IPS-15b (cell line): Measurements from ENCODE around the gene KLHDC9.
"Not testable (repeated sequence)": the region's sequence is repeated elsewhere in the genome, so short reads cannot be mapped to it uniquely, and the experiment has no call there.

Source experiments
- H3K27me3 ChIP-seq: one replicate; pipeline ENCODE4 v1.6.1; 2013; ENCODE audit warnings: low read length; ENCODE audit not compliant: control insufficient read depth, insufficient read depth
- H3K36me3 ChIP-seq: one replicate; pipeline ENCODE4 v1.6.1; 2013; ENCODE audit warnings: low read length; ENCODE audit not compliant: control insufficient read depth, insufficient read depth
- H3K4me1 ChIP-seq: one replicate; pipeline ENCODE4 v1.6.1; 2013; ENCODE audit warnings: mild to moderate bottlenecking, low read length; ENCODE audit not compliant: control insufficient read depth, insufficient read depth
- H3K4me3 ChIP-seq: one replicate; pipeline ENCODE4 v1.5.1; 2013; ENCODE audit warnings: low read depth, low read length
- H3K9ac ChIP-seq: one replicate; pipeline ENCODE4 v1.6.1; 2013; ENCODE audit warnings: low read depth, mild to moderate bottlenecking, low read length
- H3K9me3 ChIP-seq: one replicate; pipeline ENCODE4 v1.6.1; 2013; ENCODE audit warnings: mild to moderate bottlenecking, low read length; ENCODE audit not compliant: control insufficient read depth, insufficient read depth

The KLHDC9 gene, protein sequence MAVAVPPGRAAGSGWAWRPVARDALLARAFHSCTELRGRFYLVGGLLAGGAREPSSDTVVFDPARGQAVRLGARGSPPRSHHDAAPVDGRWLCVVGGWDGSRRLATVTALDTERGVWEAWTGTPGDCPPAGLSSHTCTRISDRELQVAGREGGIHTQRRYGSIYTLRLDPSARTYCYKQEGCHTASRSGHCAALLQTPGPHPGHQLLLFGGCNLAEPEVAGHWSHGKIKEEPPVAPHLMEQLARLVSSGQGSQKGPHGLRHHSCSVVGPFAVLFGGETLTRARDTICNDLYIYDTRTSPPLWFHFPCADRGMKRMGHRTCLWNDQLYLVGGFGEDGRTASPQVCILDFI

DNA sequence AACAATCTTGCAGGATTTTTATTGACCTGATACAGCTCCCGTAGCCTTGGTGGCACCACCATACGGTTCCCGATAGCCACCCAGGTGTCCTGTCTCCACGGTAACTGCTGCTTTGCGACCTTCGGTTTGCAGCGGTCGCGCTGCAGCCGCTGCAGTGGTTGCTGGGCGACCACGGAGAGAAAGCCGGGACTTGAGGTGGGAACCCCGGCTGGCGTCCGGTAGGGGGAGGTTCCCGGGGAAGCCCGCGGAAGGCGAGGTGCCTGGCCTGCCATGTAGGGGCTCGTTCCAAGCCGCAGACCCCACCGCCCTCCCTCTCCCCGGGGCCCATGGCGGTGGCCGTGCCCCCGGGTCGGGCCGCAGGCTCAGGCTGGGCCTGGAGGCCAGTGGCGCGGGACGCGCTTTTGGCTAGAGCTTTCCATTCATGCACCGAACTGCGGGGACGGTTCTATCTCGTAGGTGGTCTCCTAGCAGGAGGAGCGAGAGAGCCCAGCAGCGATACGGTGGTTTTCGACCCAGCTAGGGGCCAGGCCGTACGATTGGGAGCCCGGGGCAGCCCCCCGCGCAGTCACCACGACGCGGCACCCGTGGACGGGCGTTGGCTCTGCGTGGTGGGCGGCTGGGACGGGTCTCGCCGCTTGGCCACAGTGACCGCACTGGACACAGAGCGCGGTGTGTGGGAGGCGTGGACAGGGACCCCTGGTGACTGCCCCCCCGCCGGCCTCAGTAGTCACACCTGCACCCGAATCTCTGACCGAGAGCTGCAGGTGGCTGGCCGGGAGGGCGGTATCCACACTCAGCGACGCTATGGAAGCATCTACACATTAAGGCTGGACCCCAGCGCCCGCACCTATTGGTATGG lies at the start of gene KLHDC9:
Gene KLHDC9 (plus strand): TSS at position 152 of the 859 bp plus-strand sequence. CDS start 175 bp downstream, at position 327.
- H3K4me3 ChIP-seq, result peak within 1 kb of the TSS; percentile 76
- H3K9me3 ChIP-seq, result no peaks in the 10 kb centered on the region
- no peaks in the 10 kb centered on the region for H3K27me3 ChIP-seq
- peak within 1 kb of the TSS; percentile 88 for H3K9ac ChIP-seq
- H3K4me1 ChIP-seq, result peaks cover 4% of the 10 kb centered on the region
- peaks cover 15% of the 10 kb centered on the region for H3K36me3 ChIP-seq

DNA sequence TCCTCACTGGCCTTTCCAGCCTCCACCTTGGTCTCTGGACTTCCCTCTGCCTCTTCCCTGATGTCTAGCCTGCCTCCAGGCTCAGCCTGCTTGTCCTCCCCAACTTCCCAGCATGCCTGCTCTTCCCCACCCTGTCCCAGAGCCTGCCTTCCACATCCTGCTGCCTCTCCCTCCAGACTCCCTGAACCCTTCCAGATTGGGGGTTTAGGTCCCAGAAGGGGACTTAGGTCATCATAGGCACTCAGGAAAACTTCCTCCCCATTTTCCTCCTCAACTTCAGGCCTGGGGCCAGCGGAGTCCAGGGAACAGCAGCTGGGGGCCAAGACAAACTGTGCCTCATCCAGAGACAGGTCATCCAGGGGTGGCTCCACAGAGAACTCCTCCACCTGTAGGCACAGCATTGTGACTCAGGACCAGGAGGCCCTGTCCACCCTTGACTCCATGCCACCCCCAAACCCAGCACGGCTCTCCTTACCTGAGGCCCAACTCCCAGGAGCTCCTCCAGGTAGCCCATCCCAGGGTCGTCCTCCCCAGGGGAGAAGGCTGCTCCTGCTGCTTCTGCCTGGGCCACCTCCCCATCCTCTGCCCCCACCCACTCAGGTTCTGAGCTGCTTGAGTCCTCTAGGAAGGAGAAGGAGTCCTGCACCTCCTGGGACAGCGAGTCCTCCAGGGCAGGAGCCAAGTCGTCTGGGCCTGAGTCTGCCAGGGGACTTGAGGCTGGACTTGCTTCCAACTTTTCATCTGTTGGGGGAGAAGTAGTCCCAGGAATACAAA lies 49.0 kb upstream of the KLHDC9 start:
- Histone ChIP-seq H3K4me3 (no peak overlapping the region), H3K4me1 (no peaks in the 10 kb centered on the region), H3K9ac (no peak overlapping the region), H3K9me3 (no peaks in the 10 kb centered on the region), H3K36me3 (no peaks in the 10 kb centered on the region), H3K27me3 (peaks cover 3% of the 10 kb centered on the region)

DNA sequence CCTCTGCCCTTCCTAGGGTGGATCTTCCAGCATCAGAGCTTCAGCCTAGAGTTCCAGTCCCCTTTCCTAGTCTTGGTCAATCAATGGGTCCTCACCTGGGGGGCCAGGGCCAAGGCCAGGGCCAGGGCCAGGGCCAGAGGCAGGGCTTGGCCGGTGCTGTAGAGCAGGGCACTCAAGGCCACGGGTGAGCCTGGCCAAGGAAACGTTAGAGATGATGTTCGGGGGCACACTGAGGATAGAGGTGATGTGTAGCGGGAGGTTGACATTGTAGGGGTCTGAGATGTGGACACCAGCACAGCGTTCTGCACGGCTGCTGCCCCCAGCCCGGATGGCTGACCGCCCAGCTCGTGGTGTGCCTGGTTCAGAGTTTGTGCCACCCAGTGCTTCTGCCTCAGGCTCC lies 46.9 kb upstream of the KLHDC9 start:
- Histone ChIP-seq H3K27me3 (peaks cover 3% of the 10 kb centered on the region), H3K4me3 (no peak overlapping the region), H3K9ac (no peak overlapping the region), H3K36me3 (no peaks in the 10 kb centered on the region), H3K9me3 (no peaks in the 10 kb centered on the region), H3K4me1 (no peaks in the 10 kb centered on the region)

DNA sequence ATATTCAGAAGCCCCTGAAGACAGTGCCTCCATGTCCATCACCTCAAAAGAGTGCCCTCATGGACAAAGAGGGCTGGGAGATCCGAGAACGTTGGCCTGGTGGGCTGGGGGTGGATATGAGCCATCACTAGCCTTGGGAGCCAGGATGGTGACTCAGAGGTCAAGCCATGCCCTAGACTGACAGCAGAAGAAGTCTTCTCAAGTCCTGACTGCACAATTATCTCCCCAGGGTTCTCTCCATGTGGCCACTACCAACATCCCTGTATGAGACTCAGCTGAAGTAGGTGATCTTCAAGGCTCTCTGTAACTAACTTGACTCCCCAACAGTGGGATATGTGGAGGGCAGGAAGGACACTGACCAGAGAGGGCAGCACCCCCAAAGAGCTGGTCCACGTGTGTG lies 45.3 kb upstream of the KLHDC9 start:
- Histone ChIP-seq H3K9me3 (no peaks in the 10 kb centered on the region), H3K9ac (no peak overlapping the region), H3K4me1 (no peaks in the 10 kb centered on the region), H3K27me3 (no peaks in the 10 kb centered on the region), H3K4me3 (no peak overlapping the region), H3K36me3 (no peaks in the 10 kb centered on the region)

DNA sequence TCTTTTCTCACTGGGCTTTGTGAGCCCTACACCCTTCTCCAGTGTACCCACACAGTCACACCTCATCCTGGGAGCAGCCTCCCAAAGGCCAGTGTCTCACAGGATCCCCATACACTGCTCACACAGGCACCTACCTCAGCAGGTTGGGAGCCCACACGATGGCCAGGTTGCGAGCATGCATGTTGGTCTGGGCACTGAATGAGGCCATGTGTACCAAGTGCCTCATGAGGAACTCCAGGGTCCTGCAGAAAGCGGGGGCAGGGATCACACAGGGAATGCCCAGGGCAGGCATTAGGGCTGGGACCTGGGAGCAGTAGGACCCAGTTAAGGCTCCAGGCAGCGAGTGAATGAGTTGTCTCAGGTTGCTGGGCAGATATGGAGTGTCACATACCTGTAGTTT lies 43.9 kb upstream of the KLHDC9 start:
- H3K27me3 ChIP-seq, result no peaks in the 10 kb centered on the region
- H3K9me3 ChIP-seq, result no peaks in the 10 kb centered on the region
- H3K9ac ChIP-seq, result no peak overlapping the region
- H3K4me1 ChIP-seq, result no peaks in the 10 kb centered on the region
- H3K4me3 ChIP-seq, result no peak overlapping the region
- no peaks in the 10 kb centered on the region for H3K36me3 ChIP-seq

DNA sequence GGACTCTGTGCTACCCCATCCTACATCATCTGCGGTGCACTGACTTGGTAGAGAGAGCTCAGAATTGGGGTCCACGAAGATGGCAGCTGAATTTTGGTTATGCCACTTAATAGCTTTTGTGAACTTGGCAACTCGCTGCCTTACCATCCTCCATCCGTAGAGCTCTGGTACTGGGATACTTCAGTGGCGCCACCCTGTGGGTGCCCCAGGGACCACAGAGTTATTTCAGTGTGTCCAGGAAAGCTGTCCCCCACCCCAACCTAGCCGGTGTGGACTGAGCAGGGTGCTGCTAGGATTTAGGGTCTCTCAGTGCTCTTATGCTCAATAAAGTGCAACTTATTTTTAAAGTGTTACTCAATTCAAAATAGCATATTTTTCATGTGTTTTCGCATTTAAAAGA lies 43.4 kb upstream of the KLHDC9 start:
- Histone ChIP-seq H3K4me3 (no peak overlapping the region), H3K9ac (no peak overlapping the region), H3K4me1 (no peaks in the 10 kb centered on the region), H3K27me3 (no peaks in the 10 kb centered on the region), H3K9me3 (no peaks in the 10 kb centered on the region), H3K36me3 (no peaks in the 10 kb centered on the region)

DNA sequence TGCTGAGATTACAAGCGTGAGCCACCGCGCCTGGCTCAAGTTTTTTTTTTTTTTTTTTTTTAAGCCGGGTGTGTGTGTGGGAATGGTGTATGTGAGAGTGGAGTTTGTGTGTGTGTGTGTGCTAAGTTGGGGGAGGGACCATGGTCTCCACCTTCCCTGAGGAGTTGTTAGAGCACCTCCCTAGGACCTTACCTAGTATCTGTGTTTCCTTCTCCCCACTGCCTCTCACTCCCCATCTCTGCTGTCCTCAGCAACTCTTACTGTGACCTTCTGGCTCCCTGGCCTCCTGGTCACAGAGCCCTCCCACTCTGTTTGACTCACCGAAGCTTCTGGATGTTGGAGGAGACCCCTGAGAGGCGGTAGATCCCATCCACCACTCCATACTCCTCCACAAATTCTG lies 38.9 kb upstream of the KLHDC9 start:
- Histone ChIP-seq H3K36me3 (no peaks in the 10 kb centered on the region), H3K27me3 (no peaks in the 10 kb centered on the region)

DNA sequence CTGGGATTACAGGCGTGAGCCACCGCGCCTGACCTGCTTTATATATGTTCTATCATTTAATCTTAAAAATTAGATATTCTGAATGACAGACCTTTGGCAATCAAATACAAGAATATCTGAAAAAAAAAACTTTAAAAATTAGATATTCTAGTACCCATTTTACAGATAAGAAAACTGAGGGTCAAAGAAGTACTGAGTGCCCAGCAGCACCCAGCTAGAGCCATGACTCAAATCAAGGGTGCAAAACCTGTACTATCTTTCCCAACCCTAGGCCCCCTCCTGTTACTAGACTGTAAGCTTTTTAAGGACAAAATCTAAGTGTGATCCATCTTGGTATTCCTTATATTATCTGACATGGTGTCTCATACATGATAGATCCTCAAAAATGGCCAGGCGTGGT lies 36.7 kb upstream of the KLHDC9 start:
- no peaks in the 10 kb centered on the region for H3K9me3 ChIP-seq
- H3K4me3 ChIP-seq, result no peak overlapping the region
- H3K4me1 ChIP-seq, result peaks cover 2% of the 10 kb centered on the region
- no peak overlapping the region for H3K9ac ChIP-seq
- H3K27me3 ChIP-seq, result no peaks in the 10 kb centered on the region
- no peaks in the 10 kb centered on the region for H3K36me3 ChIP-seq

More for the DNA sequence above, 38.9 kb upstream of the KLHDC9 start:
- H3K9me3 ChIP-seq, result no peaks in the 10 kb centered on the region
- peaks cover 2% of the 10 kb centered on the region for H3K4me1 ChIP-seq
- H3K4me3 ChIP-seq, result no peak overlapping the region
- H3K9ac ChIP-seq, result no peak overlapping the region

DNA sequence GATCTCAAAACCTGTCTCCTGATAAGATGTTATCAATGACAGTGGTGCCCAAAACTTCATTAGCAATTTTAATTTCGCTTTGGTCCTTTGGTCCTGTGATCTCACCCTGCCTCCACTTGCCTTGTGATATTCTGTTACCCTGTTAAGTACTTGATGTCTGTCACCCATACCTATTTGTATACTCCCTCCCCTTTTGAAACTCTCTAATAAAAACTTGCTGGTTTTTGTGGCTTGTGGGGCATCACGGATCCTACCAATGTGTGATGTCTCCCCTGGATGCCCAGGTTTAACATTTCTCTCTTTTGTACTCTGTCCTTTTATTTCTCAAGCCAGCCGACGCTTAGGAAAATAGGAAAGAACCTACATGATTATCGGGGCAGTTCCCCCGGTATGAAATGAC lies 34.2 kb upstream of the KLHDC9 start:
- not testable (repeated sequence) for H3K4me3 ChIP-seq, H3K9me3 ChIP-seq, H3K27me3 ChIP-seq, H3K36me3 ChIP-seq, H3K4me1 ChIP-seq, H3K9ac ChIP-seq

DNA sequence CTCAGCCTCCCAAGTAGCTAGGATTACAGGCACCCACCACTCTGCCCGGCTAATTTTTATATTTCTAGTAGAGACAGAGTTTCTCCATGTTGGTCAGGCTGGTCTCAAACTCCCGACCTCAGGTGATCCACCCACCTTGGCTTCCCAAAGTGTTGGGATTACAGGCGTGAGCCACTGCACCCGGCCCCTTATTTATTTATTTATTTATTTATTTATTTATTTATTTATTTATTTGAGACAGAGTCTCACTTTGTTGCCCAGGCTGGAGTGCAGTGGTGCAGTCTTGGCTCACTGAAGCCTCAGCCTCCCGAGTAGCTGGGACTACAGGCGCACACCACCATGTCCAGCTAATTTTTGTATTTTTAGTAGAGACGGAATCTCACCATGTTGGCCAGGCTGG lies 32.5 kb upstream of the KLHDC9 start:
- H3K4me3 ChIP-seq, H3K4me1 ChIP-seq, H3K9me3 ChIP-seq: not testable (repeated sequence)

DNA sequence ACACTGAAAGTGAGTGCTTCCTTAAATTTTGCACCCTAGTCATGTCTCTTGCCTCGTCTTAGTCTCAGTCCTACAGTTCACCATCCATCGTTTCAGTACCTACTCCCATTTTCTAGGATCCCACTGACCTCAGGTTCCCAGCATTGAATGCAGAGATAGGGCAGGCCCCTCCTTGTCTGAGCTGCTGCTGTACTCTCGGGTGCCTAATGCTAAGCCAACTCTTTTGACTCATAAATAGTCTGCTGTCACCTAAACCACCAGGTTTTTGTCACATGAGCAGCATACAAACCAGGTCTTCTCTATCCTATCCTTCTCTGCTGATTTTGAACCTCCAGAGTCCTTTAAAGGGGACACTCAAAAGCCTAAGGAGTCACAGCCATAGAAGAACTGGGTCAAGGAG lies 31.5 kb upstream of the KLHDC9 start:
- H3K9ac ChIP-seq, result no peak overlapping the region
- H3K4me3 ChIP-seq, result no peak overlapping the region
- peaks cover 2% of the 10 kb centered on the region for H3K4me1 ChIP-seq
- peaks cover 2% of the 10 kb centered on the region for H3K27me3 ChIP-seq
- no peaks in the 10 kb centered on the region for H3K9me3 ChIP-seq
- H3K36me3 ChIP-seq, result no peaks in the 10 kb centered on the region

More for the DNA sequence above, 32.5 kb upstream of the KLHDC9 start:
- not testable (repeated sequence) for H3K27me3 ChIP-seq, H3K36me3 ChIP-seq, H3K9ac ChIP-seq
